OCI-LY7 (cell line): Measurements from ENCODE around the gene CCDC187.

Source experiments
- EZH2phosphoT487 ChIP-seq: fragments of 200-600 bp; sonication (generic); IDR thresholded peaks from 2 replicates; pipeline ENCODE4 v1.6.1; 2018; ENCODE audit warnings: low read depth, borderline replicate concordance, mild to moderate bottlenecking, mixed run types, antibody characterized with exemption, low read length, moderate library complexity, mixed read lengths
- TF ChIP-seq, protein P1 (sequence below): fragments of 200-600 bp; sonication (generic); conservative IDR thresholded peaks from 2 replicates; pipeline ENCODE4 v1.5.1; 2014; ENCODE audit warnings: mild to moderate bottlenecking, antibody characterized with exemption, low read length, moderate library complexity, mixed read lengths

DNA sequence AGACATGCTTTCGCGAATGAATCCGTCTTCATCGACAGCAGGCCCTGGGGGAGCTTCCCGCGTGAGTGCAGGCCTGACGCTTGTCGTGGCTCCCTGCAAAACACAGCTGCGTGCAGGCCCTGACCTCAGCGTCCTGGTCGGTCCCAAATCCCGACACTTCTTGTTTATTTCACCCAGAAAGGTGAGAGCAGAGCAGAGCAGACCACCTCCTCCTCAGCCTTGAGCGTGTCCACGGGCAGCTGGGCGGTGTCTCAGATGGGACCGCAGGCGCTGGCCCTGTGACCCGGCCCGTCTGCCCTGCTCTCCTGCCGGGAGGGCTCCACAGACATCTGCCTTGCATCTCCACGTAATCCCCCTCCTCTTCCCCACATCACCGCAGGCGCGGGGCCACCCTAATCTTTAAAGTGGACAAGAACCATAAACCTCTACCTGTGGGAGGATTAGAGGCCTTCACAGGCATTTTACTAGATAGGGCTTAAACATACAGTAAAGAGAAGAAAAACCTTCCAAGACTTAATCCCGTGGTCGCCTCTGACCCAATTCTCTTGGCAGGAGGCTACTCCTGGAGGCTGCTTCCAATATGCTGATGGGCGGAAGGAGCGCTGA lies 91.4 kb downstream of the CCDC187 start:
- TF ChIP-seq, protein P1, sequence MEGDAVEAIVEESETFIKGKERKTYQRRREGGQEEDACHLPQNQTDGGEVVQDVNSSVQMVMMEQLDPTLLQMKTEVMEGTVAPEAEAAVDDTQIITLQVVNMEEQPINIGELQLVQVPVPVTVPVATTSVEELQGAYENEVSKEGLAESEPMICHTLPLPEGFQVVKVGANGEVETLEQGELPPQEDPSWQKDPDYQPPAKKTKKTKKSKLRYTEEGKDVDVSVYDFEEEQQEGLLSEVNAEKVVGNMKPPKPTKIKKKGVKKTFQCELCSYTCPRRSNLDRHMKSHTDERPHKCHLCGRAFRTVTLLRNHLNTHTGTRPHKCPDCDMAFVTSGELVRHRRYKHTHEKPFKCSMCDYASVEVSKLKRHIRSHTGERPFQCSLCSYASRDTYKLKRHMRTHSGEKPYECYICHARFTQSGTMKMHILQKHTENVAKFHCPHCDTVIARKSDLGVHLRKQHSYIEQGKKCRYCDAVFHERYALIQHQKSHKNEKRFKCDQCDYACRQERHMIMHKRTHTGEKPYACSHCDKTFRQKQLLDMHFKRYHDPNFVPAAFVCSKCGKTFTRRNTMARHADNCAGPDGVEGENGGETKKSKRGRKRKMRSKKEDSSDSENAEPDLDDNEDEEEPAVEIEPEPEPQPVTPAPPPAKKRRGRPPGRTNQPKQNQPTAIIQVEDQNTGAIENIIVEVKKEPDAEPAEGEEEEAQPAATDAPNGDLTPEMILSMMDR: no peak
- TF ChIP-seq EZH2phosphoT487: no peak
